ENCODE measurements around the gene EXOC5.
"Not testable (repeated sequence)": the region's sequence is repeated elsewhere in the genome, so short reads cannot be mapped to it uniquely, and the experiment has no call there.

DNA sequence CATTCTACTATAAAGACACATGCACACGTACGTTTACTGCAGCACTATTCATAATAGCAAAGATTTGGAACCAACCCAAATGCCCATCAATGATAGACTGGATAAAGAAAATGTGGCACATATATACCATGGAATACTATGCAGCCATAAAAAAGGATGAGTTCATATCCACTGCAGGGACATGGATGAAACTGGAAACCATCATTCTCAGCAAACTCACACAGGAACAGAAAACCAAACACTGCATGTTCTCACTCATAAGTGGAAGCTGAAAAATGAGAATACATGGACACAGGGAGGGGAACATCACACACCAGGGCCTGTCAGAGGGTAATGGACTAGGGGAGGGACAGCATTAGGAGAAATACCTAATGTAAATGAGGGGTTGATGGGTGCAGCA is 10.5 kb downstream of the EXOC5 start:
- TF ChIP-seq, protein P1, sequence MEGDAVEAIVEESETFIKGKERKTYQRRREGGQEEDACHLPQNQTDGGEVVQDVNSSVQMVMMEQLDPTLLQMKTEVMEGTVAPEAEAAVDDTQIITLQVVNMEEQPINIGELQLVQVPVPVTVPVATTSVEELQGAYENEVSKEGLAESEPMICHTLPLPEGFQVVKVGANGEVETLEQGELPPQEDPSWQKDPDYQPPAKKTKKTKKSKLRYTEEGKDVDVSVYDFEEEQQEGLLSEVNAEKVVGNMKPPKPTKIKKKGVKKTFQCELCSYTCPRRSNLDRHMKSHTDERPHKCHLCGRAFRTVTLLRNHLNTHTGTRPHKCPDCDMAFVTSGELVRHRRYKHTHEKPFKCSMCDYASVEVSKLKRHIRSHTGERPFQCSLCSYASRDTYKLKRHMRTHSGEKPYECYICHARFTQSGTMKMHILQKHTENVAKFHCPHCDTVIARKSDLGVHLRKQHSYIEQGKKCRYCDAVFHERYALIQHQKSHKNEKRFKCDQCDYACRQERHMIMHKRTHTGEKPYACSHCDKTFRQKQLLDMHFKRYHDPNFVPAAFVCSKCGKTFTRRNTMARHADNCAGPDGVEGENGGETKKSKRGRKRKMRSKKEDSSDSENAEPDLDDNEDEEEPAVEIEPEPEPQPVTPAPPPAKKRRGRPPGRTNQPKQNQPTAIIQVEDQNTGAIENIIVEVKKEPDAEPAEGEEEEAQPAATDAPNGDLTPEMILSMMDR (IDR thresholded peaks at IDR 0.05; ENCODE audit: poor library complexity, severe bottlenecking): not testable (repeated sequence)
- TF ChIP-seq POLR2AphosphoS5 (IDR thresholded peaks at IDR 0.05); EZH2 (IDR thresholded peaks at IDR 0.05; ENCODE audit: borderline replicate concordance, insufficient read depth, low read length, poor library complexity, severe bottlenecking); TAF1 (IDR thresholded peaks at IDR 0.05; ENCODE audit: low read depth): not testable (repeated sequence)
